Myocyte (in vitro differentiated cells): ENCODE data around the gene MOB3C. TPM values are rescaled to one million over a fixed set of nuclear protein-coding genes. Genes with fewer than 3 reads are reported as not detected.
"Not testable (repeated sequence)": the region's sequence is repeated elsewhere in the genome, so short reads cannot be mapped to it uniquely, and the experiment has no call there.

Experiments
- DNase-seq: peaks from one replicate; pipeline ENCODE4 v3.0.0-alpha.2; 2012; ENCODE audit warnings: low read depth
- polyA plus RNA-seq: library from polyadenylated mRNA; unstranded; fragments of >200 nt; gene quantifications from one replicate; pipeline ENCODE4 v1.2.1, GENCODE V29; 2012; ENCODE audit warnings: missing spikeins
- total RNA-seq: library from RNA; depleted of rRNA; stranded (reverse); fragments of >200 nt; gene quantifications from 2 replicates; pipeline ENCODE4 v1.2.3, GENCODE V29; 2014

Gene MOB3C
- total RNA-seq, result 13.3 and 14.5 TPM in 2 replicates
- 9.5 TPM for polyA plus RNA-seq

DNA sequence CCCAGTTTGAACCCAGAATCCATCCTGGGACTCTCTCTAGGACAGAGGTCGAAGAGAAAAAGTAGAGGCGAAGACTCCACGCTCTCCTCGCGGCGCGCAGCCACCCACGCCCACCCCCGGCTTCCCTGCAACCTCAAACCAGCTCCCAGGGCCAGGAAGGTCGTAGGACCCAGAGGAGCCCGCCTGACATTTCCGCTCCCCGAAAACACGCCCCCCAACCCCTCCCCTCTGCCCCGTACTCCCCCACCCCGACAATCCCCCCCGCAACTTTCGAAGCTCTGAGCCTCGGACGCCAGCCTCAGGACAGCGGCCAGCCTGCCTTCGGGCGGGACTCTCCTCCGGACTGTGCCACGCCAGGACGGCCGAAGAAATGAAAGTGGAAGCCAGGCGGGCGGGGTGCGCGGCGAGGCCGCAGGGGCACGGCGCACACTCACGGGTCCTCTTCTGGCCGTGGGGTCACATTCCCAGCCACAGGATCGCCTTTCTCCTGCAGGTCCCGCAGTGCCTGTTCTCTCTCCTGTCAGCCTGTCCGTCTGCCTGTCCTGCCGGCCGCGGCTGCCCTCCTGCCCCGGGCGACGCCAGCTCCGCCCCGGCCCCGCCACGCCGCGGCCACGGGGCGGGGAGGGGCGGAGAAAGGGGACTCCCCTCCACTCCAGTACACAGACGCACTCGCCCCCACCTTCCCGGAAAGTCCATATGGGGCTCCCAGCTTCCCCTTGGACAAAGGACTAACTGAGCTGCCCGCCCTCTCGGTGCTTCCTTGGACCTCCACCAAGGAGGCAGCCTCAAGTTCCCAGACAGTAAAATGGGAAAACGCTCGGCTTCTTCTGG is at the start of gene MOB3C:
MOB3C (minus strand) TSS at position 535 of the 831 bp plus-strand sequence. CDS start 3,490 bp downstream, outside the sequence.
- DNase-seq, result peak; percentile 92

DNA sequence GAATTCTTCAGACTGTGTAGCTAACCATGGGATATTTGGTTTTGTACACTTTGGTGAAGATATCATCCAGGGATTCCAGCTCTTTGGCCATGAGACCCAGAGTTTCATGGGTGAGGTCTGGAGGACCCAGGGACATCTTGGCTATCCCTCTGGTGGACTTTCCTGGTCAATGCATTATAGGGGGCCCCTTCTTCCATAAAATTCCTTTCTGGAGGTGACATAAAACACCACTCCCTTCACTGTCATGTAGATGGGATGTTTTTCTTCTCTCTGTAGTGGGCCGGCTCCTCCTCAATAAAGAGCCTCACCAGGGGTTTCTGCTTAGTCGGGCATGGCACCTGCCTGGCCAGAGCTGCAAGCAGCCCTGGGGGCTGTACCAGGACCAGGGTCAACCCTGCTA is 49.4 kb upstream of the MOB3C start:
- DNase-seq, result no peak

DNA sequence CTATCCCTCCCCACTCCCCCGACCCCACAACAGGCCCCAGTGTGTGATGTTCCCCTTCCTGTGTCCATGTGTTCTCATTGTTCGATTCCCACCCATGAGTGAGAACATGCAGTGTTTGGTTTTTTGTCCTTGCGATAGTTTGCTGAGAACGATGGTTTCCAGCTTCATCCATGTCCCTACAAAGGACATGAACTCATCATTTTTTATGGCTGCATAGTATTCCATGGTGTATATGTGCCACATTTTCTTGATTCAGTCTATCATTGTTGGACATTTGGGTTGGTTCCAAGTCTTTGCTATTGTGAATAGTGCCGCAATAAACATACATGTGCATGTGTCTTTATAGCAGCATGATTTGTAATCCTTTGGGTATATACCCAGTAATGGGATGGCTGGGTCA is 46.3 kb upstream of the MOB3C start:
- DNase-seq, result not testable (repeated sequence)

DNA sequence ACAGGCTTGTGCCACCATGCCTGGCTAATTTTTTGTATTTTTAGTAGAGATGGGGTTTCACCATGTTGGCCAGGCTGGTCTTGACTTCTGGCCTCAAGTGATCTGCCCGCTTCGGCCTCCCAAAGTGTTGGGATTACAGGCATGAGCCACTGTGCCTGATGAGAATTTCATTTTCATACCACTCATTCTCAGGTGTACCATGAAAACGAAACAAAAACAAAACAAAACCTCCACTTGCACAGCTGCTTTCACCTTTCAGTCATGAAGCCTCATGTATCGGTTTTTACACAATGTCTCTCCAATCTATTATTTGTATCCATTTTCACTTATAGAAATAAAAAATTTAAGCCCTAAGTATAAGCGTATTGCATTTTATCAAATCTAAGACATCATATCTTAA is 43.5 kb upstream of the MOB3C start:
- not testable (repeated sequence) for DNase-seq

DNA sequence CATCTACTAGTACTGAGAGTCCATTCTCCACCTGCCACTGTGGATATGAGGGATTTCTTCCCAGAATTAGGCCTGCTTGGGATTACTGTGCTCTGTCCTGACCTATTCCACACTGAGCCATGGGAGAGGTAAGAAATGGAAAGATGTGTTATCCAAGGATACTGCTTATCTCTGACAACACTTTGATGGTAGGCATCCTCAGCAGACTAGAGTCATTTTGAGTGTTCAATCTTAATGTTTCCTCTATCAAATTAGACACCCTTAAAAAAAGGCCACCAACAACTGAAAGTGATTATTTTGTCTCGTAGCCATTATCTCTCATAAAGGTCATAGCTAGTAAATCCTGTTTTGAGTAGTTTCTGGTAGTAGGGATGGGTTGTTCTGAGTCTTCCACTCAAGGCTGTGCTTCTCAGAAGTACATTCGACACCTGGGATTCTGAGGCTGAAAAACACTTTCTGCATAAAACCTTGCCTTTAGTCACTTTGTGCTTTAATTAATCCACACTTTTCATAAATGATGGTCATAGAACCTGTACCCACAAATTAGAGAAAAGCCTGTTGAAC is 42.8 kb upstream of the MOB3C start:
- no peak for DNase-seq

DNA sequence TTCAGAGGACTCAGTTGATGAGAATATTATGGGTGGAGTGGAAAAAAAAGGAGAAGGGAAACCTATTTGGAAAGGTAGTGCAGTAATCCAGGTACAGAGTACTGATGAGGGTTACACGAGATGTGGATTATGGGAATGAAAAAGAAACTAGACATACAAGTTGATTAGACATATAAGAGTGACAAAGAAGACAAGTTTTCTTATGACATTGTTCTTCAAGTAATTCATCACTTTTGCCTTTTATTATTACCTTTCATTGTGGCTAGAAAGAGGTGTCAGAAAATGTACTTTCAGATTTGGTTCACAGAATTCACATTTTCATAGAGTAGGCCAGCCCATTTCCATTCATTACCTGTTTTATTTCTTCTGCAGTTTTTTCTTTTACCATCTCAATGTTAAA is 41.2 kb upstream of the MOB3C start:
- DNase-seq, result no peak

DNA sequence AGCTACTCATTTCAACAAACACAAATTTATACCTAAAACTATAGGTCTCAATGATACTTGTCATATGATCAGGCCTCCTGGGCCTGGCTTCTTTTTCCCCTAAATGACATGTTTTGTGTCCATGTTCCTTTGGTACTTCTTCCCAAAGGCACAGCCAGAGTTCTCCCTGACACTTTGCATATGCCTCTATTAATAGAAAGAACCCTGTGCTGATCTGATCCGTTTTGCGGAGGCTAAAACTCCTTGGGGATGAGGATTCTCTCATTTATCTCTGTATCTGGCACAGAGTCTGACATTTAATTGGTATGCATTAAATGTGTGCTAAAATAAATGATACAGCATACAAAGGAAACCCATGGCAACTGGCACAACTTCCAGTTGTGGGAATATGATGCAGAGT is 40.0 kb upstream of the MOB3C start:
- no peak for DNase-seq

DNA sequence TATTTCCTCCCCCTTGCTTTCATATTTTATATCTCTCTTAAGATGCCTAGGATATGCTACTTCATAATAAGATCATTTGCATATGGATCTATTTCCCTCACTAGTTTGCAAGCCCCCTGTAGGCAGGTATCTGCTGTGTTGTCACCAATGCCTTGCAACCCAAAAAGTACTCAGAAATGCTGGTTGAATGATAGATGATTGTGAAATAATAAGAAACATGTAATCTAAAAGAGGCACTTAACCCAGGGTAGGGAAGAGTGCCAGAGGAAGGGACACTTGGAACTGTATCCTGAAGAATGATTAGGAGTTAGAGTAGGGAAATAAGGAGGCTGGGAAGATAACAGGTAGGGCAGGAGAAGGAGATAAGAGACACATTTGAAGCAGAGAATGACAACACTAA is 39.2 kb upstream of the MOB3C start:
- no peak for DNase-seq

DNA sequence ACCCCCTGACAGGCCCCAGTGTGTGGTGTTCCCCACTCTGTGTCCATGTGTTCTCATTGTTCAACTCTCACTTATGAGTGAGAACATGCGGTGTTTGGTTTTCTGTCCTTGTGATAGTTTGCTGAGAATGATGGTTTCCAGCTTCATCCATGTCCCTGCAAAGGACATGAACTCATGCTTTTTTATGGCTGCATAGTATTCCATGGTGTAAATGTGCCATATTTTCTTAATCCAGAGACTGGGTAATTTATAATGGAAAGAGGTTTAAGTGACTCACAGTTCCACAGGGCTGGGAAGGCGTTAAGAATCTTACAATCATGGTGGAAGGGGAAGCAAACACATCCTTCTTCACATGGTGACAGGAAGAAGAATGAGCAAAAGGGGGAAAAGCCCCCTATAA is 38.1 kb upstream of the MOB3C start:
- not testable (repeated sequence) for DNase-seq

DNA sequence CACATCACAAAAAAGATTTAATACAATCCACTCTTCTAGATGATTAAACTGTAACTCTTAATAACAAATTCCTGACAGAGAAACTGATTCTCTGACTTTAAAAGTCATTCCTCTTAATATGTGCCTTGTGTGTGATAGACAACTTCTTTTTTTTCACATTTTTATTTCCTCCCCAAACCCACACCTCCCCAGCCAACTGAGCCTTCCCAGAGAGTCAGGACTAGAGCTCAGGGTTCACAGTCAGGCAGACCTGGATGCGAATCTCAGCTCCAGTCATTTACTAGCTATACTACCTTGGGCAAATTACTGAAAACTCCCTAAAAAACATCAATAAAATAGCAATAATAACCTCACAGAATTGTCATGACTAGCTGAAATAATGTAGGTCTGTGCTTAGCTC is 37.4 kb upstream of the MOB3C start:
- no peak for DNase-seq

DNA sequence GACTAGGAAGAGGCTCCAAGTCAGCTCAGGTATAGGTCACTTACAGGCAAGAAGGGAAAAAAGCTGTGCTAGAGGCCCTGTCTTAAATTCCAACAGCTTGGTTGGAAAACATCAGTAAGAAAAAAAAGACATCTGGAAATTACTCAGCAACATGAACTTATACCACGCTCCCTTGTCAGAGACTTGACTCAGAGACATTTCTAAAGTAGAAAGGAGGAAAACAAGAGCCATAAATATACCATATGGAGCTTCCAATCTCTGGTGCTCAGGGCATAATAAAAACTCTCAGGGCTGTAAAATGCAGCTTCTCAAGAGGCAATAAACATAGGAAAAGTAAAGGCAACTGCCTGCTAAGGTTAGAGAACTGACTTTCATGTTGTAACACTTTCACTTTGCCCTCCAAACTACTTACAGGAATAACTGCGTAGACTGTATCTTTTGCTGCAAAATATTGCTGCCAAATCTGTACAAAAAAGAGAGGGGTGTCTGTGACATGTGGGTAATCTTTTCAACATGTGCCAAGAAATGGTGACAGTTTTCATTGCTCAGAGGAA is 36.9 kb upstream of the MOB3C start:
- no peak for DNase-seq

DNA sequence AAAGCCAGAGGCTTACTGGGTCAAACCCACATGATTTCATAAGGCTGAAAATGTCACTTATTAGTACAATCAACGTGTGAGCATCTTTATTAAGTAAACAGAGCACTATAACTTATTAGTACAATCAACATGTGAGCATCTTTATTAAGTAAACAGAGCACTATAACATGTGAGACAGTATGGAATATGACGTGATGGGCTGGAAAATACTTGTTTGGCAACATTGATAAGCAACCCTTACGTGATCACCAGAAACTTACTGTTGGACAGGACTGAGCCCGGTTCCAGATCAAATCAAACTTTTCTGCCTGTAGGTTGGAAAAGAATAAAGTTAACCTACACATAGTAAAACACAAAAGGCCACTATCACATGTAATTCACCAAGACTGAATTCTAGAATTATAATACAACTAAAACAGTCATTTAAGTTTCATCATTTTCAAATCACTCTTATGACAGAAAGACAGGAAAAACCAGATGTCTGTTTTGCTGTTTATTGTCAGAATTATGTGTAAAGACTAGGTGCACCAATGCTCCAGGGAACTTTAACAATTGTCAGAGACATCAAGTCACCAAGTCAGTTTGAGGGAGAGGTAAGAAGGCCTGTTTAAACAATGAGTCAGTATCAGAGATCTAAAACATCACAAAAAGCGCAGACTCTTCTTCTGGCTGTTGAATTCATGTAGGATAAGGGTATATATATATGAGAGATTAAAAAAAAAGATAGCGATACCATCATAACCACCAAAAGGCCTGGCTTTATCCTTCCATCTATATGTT is 35.9 kb upstream of the MOB3C start:
- no peak for DNase-seq

DNA sequence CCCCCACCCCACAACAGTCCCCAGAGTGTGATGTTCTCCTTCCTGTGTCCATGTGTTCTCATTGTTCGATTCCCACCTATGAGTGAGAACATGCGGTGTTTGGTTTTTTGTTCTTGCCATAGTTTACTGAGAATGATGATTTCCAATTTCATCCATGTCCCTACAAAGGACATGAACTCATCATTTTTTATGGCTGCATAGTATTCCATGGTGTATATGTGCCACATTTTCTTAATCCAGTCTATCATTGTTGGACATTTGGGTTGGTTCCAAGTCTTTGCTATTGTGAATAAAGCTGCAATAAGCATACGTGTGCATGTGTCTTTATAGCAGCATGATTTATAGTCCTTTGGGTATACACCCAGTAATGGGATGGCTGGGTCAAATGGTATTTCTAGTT is 34.5 kb upstream of the MOB3C start:
- DNase-seq, result not testable (repeated sequence)

DNA sequence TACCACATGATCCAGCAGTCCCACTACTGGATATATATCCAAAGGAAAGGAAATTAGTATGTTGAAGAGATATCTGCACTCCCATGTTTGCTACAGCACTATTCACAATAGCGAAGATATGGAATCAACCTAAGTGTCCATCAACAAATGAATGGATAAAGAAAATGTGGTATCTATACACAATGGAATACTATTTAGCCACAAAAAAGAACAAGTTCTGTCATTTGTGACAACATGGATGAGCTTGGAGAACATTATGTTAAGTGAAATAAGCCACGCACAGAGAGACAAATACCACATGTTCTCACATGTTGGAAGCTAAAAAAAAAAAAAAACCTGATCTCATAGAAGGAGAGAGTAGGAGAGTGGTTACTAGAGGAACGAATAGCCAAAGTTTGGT is 33.9 kb upstream of the MOB3C start:
- no peak for DNase-seq

DNA sequence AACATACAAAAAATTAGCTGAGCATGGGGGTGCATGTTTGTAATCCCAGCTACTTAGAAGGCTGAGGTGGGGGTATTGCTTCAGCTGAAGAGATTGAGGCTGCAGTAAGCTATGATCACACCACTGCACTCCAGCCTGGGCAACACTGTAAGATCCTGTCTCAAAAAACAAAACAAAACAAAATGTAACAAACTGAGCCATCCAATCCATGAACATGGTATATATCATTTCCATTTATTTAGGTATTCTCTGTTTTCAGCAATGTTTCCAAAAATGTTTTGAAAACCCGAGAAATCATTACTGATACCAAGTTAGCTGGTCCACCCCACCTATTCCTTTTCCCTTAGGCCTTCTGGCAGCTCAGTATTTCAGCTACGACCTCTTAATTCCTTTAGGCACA is 33.2 kb upstream of the MOB3C start:
- no peak for DNase-seq

DNA sequence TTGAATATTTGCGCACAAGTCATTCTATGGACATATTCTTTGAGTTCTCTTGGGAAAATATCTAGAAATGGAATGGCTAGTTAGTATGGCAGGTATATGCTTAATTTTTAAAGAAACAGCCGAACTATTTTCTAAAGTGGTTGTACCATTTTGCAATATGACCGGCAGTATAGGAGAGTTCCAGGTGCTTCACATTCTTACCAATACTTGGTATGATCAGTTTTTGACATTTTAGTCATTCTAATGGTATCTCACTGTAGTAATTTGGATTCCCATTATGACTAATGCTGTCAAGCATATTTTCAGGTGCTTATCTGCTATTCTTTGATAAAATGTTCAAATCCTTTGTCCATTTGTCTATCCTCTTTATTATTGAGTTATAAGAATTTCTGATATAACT is 31.0 kb upstream of the MOB3C start:
- DNase-seq, result no peak

DNA sequence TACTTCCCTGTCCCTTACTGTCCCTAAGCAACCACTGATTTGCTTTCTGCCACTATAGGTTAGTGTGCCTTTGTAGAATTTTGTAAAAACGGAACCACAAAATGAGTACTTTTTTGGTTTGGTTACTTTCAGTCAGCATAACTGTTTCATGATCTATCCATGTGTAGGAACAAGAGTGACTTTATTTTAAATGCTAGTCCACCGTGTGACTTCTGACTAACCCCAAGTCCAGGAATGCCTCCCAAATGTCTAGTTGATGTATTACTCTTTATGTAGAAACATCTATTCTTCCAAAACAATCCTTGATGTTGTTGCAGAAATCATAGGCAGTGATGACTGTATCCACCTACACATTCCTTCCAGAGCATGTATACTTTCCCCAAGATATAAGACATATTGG is 30.2 kb upstream of the MOB3C start:
- no peak for DNase-seq

DNA sequence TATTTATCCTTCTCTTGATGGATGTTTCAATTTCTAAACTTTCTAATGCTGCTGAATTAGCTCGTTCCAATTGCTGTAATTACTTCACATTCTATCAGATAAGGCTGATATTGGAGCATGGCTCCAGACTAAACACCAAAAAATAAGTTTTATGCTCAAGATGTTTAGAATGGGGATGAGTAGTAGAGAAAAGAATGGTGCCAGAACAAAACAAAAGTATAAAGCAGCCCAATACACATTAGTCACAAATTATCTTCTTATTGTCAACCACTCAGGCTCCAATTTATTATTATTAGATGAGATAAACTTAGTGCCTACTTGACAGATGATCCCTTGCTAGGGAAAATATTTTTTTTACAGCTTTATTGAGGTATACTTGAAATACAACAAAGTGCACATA is 29.7 kb upstream of the MOB3C start:
- DNase-seq, result no peak

DNA sequence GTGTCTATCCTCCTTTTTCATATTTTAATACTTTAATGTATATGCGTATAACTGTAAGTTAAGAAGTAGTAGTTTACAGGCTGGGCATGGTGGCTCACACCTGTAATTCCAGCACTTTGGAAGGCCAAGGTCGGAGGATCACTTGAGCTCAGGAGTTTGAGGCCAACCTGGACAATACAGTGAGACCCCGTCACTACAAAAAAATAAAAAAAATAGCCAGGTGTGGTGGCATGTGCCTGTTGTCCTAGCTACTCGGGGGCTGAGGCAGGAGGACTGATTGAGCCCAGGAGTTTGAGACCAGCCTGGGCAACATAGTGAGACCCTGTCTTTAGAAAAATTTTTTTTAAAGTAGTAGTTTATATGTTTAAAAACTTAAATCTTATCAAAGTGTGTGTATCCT is 29.2 kb upstream of the MOB3C start:
- no peak for DNase-seq

DNA sequence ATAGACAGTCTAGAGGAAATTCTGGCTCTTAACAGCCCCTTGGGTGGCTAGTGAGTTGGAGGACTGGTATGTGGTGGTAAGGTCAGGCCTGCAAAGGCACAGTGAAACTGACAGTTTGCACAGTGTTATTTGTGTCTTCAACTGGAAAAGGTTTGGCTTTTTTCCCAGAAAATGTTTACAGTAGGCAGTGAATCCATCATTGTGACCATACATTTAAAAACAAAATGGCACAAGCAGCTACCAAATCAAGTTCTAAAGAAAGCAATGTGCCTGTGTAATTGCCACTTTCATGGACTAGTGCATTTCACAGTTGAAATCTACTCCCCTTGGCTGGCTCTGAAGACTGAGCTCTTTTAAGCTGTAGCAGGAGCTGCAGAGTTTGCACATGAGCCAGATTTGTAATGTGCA is 26.8 kb upstream of the MOB3C start:
- peak; percentile 55 for DNase-seq

DNA sequence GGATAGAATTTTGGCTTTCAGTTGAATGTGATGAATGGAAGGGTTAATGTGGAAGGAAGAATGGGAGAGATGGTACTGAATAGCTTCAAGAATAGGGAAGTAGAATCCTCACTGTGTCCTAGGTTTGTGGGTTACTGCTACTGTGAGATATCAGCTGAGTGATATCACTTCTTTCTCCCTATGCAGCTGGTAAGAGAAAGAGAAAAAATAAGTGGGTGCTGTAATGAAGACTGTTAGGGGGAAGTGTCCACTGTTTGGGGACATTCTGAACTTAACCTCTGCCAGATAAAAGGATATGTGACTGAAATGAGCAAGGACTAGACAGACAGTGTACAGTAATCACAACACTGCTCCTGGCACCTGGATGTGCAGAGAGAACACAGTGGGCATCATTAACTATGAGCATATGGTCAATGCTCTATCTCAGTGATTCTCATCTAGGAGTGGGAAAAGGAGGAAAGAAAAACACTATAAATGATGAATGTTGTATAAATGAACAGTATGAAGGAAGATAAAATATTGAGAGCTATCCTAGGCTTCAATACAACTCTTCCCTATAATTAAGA is 25.6 kb upstream of the MOB3C start:
- no peak for DNase-seq

DNA sequence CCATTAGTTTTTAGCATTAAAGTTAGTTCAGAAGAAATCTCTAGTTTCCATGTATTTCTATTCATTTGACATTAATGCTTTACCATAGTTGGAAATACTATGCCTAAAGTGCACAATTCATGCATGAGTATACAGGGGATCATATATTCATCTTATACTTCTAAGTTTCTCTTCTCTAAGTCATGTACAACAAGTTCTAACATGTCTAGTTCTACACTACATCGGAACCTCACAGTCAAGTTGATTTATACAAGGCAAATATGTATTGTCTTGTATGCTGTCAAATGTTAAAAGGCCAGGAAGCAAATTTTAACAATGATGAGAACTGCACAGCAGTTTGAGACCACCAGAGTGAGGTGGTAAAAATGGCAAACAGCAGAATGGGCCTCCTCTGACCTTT is 22.9 kb upstream of the MOB3C start:
- no peak for DNase-seq
